HUES6 (cell line): ENCODE data around the gene NMNAT2.
"Not testable (repeated sequence)": the region's sequence is repeated elsewhere in the genome, so short reads cannot be mapped to it uniquely, and the experiment has no call there.

ENCODE experiments used
- H3K27ac ChIP-seq: 2 replicates; pipeline ENCODE4 v1.7.0; 2013; ENCODE audit warnings: low read depth, mild to moderate bottlenecking, low read length, inconsistent platforms
- H3K27me3 ChIP-seq: 2 replicates; pipeline ENCODE4 v1.6.1; 2013; ENCODE audit warnings: low read length; ENCODE audit not compliant: control insufficient read depth, insufficient read depth
- H3K36me3 ChIP-seq: 2 replicates; pipeline ENCODE4 v1.6.1; 2013; ENCODE audit warnings: low read length; ENCODE audit not compliant: control insufficient read depth, insufficient read depth
- H3K4me1 ChIP-seq: 2 replicates; pipeline ENCODE4 v1.6.1; 2013; ENCODE audit warnings: low read length; ENCODE audit not compliant: control insufficient read depth, insufficient read depth
- H3K4me3 ChIP-seq: 2 replicates; pipeline ENCODE4 v1.5.1; 2013; ENCODE audit warnings: low read depth, low read length
- H3K9ac ChIP-seq: one replicate; pipeline ENCODE4 v1.6.1; 2013; ENCODE audit warnings: mild to moderate bottlenecking, low read length
- H3K9me3 ChIP-seq: 2 replicates; pipeline ENCODE4 v1.6.1; 2013; ENCODE audit warnings: low read depth, low read length; ENCODE audit not compliant: control insufficient read depth, insufficient read depth

Gene NMNAT2

DNA sequence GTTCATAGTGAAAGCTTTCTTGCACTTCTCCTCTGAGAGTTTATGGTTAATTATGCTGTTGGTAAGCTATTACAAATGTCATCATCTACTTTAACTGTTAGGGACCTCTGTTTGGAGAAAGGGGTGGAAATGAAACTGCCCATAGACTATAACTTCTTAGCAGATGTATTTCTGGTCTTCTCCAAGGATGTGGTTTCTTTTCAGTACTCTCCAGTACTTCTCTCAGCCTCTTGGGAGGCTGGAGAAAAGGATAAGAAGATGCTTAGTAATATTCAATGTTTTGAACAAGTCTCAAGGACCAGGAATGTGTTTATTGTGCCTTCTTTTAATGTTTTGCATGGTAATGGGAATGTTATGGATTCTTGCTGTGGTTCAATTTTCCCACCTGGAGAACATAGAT is 171.7 kb downstream of the NMNAT2 start:
- no peaks in the 10 kb centered on the region; the same call in none of the 2 replicates for H3K9me3 ChIP-seq
- H3K4me1 ChIP-seq = no peaks in the 10 kb centered on the region
- no peak overlapping the region for H3K4me3 ChIP-seq
- H3K9ac ChIP-seq = no peak overlapping the region
- no peak overlapping the region for H3K27ac ChIP-seq
- H3K36me3 ChIP-seq = no peaks in the 10 kb centered on the region
- H3K27me3 ChIP-seq = no peaks in the 10 kb centered on the region

DNA sequence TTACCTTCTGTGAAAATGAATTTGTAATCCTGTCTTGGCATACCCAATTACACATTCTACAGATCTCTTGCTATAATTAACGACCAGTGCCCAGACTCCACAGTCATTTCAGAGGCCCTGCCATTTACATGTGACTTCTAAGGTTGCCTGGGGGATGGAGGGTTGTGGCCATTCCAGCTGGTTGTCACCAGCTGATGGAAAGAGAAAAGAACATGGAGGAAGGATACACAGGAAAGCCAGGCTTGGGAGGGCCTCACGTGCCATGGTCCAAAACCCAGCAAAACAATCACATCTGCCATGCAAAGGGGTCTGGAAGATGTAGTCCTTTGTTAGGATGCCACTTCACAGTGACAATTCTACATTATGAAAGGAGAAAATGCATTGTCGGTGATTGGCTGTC is 172.8 kb downstream of the NMNAT2 start:
- H3K9ac ChIP-seq = no peak overlapping the region
- H3K4me3 ChIP-seq = no peak overlapping the region
- H3K4me1 ChIP-seq = no peaks in the 10 kb centered on the region
- H3K27me3 ChIP-seq = no peaks in the 10 kb centered on the region
- peaks cover 2% of the 10 kb centered on the region; the same call in 1 of the 2 replicates for H3K36me3 ChIP-seq
- H3K27ac ChIP-seq = no peak overlapping the region
- no peaks in the 10 kb centered on the region; the same call in 1 of the 2 replicates for H3K9me3 ChIP-seq

DNA sequence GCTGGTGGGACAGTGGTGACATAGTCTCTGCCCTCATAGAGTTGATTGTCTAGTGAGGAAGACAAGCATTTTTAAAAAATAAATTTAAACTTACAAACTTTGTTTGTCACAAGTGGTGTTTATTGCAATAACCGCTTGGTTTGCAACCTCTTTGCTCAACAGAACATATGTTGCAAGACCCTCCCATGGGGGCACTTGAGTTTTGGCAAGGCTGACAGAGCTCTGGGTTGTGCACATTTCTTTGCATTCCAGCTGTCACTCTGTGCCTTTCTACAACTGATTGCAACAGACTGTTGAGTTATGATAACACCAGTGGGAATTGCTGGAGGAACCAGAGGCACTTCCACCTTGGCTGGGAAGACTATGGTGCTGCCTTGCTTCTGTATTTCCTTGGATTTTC is 173.7 kb downstream of the NMNAT2 start:
- no peak overlapping the region for H3K4me3 ChIP-seq
- H3K27ac ChIP-seq = no peak overlapping the region
- H3K9me3 ChIP-seq = no peaks in the 10 kb centered on the region
- H3K4me1 ChIP-seq = no peaks in the 10 kb centered on the region
- H3K9ac ChIP-seq = no peak overlapping the region
- peaks cover 7% of the 10 kb centered on the region; the same call in 1 of the 2 replicates for H3K36me3 ChIP-seq
- no peaks in the 10 kb centered on the region for H3K27me3 ChIP-seq

DNA sequence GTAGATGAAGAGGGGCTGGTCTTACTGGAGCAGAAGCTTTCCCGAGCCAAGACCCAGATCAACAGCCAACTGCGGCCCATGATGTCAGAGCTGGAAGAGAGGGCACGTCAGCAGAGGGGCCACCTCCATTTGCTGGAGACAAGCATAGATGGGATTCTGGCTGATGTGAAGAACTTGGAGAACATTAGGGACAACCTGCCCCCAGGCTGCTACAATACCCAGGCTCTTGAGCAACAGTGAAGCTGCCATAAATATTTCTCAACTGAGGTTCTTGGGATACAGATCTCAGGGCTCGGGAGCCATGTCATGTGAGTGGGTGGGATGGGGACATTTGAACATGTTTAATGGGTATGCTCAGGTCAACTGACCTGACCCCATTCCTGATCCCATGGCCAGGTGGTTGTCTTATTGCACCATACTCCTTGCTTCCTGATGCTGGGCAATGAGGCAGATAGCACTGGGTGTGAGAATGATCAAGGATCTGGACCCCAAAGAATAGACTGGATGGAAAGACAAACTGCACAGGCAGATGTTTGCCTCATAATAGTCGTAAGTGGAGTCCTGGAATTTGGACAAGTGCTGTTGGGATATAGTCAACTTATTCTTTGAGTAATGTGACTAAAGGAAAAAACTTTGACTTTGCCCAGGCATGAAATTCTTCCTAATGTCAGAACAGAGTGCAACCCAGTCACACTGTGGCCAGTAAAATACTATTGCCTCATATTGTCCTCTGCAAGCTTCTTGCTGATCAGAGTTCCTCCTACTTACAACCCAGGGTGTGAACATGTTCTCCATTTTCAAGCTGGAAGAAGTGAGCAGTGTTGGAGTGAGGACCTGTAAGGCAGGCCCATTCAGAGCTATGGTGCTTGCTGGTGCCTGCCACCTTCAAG is 174.8 kb downstream of the NMNAT2 start:
- Histone ChIP-seq H3K9me3 (no peaks in the 10 kb centered on the region), H3K27ac (no peak overlapping the region), H3K27me3 (no peaks in the 10 kb centered on the region), H3K9ac (no peak overlapping the region), H3K4me1 (no peaks in the 10 kb centered on the region), H3K4me3 (no peak overlapping the region), H3K36me3 (peaks cover 7% of the 10 kb centered on the region; the same call in 1 of the 2 replicates)

DNA sequence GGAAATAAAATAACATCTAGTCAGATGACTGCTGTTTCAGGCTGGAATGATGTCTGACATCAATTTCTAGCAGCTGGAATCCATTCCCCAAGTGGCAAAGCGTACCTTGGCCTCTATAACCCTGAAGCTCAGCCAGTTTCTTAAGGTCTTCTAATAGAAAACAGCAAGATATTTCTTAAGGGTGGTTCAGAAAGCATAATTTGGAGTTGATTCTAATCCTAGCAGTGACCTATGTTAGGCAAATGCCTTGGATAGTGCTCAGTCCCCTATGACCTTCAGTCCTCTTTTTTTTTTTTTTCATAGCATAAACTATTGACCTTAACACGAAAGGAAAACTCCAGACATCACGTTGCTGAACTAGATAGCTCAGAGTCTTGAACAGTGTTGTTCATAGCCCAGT is 175.6 kb downstream of the NMNAT2 start:
- Histone ChIP-seq H3K9ac (no peak overlapping the region), H3K9me3 (no peaks in the 10 kb centered on the region), H3K27me3 (no peaks in the 10 kb centered on the region), H3K27ac (no peak overlapping the region), H3K4me3 (no peak overlapping the region), H3K4me1 (no peaks in the 10 kb centered on the region), H3K36me3 (peaks cover 7% of the 10 kb centered on the region; the same call in 1 of the 2 replicates)

DNA sequence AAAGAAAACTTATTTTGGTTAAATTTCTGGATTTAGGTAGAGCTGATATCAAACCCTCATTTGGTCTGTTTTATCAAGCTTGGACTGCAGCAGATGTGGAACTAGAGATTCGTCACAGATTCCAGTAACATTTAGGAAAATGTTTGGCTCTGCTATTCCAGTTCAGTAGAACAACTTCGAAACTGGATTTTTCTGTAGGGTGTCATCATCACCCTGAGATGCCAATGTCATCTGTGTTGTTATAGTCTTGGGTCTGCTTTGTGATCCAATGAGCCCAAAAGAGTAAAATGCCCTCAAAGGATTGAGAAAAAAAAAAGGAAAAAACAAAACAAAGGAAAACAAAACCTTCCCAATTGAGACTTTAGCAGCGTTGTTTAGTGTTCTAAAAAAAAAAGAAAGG is 176.7 kb downstream of the NMNAT2 start:
- Histone ChIP-seq H3K27me3 (no peaks in the 10 kb centered on the region), H3K4me3 (no peak overlapping the region), H3K9me3 (no peaks in the 10 kb centered on the region), H3K9ac (no peak overlapping the region), H3K4me1 (no peaks in the 10 kb centered on the region; the same call in 1 of the 2 replicates), H3K36me3 (peaks cover 7% of the 10 kb centered on the region; the same call in 1 of the 2 replicates), H3K27ac (no peak overlapping the region)

DNA sequence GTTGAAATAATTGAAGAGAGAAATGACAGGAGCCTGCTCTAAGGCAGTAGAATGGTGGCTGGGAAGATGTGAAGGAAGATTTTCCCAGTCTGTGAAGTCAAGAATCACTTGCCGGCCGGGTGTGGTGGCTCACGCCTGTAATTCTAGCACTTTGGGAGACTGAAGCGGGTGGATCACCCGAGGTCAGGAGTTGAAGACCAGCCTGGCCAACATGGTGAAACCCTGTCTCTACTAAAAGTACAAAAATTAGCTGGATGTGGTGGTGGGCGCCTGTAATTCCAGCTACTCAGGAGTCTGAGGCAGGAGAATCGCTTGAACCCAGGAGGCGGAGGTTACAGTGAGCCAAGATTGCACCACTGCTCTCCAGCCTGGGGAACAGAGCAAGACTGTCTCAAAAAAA is 177.3 kb downstream of the NMNAT2 start:
- H3K4me3 ChIP-seq, H3K27me3 ChIP-seq, H3K4me1 ChIP-seq, H3K27ac ChIP-seq, H3K9me3 ChIP-seq, H3K9ac ChIP-seq, H3K36me3 ChIP-seq: not testable (repeated sequence)

DNA sequence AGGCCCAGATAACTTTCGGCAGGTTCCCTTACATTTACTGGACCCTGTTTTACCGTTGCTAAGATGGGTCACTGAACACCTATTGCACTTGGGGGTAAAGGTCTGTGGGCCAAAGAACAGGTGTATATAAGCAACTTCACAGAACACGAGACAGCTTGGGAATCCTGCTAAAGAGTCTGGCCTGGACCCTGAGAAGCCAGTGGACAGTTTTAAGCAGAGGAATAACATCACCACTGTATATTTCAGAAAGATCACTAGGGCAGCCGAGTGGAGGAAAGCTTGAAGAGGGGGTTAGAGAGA is 177.7 kb downstream of the NMNAT2 start:
- Histone ChIP-seq H3K4me1 (peaks cover 3% of the 10 kb centered on the region), H3K36me3 (peaks cover 7% of the 10 kb centered on the region; the same call in 1 of the 2 replicates), H3K27me3 (no peaks in the 10 kb centered on the region), H3K27ac (no peak overlapping the region), H3K9me3 (no peaks in the 10 kb centered on the region), H3K9ac (no peak overlapping the region), H3K4me3 (no peak overlapping the region)

DNA sequence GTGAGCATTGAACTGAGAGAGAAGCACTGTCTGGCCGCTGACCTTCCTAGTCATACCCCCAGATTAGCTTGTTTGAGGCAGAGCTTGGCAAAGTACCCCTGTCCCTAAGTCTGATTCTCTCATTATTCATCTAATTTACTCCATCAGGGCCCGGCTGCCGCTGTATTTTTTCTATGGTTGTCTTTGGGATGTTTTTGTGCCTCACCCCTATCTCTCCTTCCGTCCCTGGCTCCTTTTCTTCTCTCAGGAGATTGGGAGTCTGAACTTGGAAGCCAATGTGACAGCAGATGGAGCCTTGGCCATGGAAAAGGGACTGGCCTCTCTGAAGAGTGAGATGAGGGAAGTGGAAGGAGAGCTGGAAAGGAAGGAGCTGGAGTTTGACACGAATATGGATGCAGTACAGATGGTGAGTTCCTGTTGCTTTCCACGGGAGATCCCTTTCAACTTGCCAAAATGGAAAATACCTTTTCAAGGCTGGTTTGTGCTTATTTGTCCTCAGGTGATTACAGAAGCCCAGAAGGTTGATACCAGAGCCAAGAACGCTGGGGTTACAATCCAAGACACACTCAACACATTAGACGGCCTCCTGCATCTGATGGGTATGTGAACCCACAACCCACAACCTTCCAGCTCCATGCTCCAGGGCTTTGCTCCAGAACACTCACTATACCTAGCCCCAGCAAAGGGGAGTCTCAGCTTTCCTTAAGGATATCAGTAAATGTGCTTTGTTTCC is 178.2 kb downstream of the NMNAT2 start:
- H3K4me3 ChIP-seq = no peak overlapping the region
- no peak overlapping the region for H3K9ac ChIP-seq
- H3K9me3 ChIP-seq = no peaks in the 10 kb centered on the region
- H3K36me3 ChIP-seq = peaks cover 7% of the 10 kb centered on the region; the same call in 1 of the 2 replicates
- peaks cover 9% of the 10 kb centered on the region for H3K4me1 ChIP-seq
- no peaks in the 10 kb centered on the region for H3K27me3 ChIP-seq
- H3K27ac ChIP-seq = no peak overlapping the region

DNA sequence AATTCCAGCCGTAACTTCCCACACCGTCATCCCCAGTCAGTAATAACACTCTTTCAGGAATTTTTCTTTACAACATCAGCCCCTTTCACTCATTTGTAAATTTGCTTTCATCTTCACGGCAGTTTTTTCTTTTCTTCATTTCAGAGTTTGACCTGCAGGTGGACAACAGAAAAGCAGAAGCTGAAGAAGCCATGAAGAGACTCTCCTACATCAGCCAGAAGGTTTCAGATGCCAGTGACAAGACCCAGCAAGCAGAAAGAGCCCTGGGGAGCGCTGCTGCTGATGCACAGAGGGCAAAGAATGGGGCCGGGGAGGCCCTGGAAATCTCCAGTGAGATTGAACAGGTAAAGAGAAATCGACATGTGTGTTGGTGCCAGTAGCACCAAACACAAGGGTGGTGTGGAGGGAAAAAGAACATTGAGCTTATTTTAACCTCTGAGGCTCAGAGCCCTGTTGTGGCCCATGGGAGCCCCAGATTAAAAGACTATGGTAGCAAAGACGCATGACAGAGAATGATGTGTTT is 178.9 kb downstream of the NMNAT2 start:
- H3K4me3 ChIP-seq = no peak overlapping the region
- H3K9me3 ChIP-seq = no peaks in the 10 kb centered on the region
- H3K36me3 ChIP-seq = peaks cover 7% of the 10 kb centered on the region; the same call in 1 of the 2 replicates
- H3K4me1 ChIP-seq = peaks cover 15% of the 10 kb centered on the region
- H3K27ac ChIP-seq = no peak overlapping the region
- H3K9ac ChIP-seq = no peak overlapping the region
- no peaks in the 10 kb centered on the region for H3K27me3 ChIP-seq

DNA sequence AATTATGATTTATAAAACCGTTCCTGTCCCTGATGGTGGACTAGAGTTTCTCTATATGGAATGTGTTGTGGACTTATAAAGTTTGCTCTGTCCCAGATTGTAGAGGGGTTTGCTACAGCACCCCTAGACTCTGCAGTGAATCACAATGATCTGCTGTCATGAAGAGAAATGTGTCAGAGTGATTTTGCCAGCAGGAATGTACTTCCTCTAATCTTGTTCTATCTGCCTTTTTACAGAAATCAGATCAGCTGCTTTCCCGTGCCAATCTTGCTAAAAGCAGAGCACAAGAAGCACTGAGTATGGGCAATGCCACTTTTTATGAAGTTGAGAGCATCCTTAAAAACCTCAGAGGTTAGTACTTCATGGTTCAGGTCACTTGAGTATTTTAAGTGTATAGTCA is 180.1 kb downstream of the NMNAT2 start:
- Histone ChIP-seq H3K27ac (no peak overlapping the region), H3K4me3 (no peak overlapping the region), H3K9me3 (no peaks in the 10 kb centered on the region), H3K9ac (no peak overlapping the region), H3K36me3 (peaks cover 7% of the 10 kb centered on the region; the same call in 1 of the 2 replicates), H3K4me1 (peaks cover 19% of the 10 kb centered on the region), H3K27me3 (no peaks in the 10 kb centered on the region)
